Measurements from ENCODE around the gene ARHGAP30.
A peak's percentile ranks its signal among the peaks of the same experiment; 100 is the strongest.
"Not testable (repeated sequence)": the region's sequence is repeated elsewhere in the genome, so short reads cannot be mapped to it uniquely, and the experiment has no call there.

ARHGAP30 gene

DNA sequence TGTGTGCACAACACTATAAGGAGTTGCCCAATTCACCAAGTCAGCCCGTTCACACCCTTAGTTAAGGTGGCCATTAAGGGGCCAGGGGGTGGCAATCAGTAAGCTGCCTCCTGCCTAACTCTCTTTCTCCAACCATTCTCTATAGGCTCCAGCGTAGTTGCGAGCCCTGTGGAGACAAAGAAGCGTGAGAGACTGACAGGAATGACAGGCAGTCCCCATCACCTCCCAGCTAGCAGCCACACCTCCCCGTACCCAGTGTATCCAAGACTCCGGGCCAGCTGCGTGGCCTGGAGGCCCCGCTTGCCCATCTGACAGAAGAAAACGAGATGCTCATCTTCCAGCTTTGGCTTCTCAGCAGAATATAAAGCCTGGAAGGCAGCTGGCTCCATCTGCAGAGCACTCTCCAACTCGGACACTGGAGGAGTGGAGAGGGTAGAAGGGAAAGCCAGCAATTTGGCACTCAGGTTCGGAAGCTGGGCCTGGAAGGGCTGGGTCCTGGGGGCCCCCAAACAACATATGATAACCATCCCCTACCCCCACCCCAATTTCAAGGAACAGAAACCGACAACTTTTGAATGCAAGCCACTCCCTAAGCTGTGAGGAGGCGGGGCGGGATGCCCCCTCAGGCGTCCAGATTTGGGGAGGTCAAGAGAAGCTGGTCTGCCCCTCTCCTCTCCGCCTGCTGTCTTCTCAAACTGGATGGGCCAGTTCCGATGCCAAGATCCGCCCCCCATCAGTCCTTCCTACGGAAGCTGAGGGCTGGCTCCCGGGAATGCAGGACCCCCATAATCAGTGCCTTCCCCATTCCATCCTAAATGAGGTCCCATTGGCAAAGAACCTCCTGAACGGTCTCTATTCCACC lies 31.8 kb downstream of the ARHGAP30 start:
- DNase-seq: no peak

DNA sequence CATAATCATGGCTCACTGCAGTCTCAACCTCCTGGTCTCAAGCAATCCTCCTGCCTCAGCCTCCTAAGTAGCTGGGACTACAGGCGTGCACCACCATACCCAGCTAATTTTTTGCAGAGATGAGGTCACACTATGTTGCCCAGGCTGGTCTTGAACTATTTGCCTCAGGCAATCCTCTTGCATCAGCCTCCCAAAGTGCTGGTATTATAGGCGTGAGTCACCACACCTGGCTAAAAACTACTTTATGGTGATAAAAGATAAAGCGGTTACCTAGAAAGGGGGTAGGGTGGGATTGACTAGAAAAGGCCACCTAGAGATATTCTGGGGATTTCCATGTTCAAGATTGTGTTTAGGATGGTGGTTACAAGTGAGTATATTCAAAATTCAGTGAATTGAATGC lies 35.9 kb downstream of the ARHGAP30 start:
- DNase-seq: no peak

DNA sequence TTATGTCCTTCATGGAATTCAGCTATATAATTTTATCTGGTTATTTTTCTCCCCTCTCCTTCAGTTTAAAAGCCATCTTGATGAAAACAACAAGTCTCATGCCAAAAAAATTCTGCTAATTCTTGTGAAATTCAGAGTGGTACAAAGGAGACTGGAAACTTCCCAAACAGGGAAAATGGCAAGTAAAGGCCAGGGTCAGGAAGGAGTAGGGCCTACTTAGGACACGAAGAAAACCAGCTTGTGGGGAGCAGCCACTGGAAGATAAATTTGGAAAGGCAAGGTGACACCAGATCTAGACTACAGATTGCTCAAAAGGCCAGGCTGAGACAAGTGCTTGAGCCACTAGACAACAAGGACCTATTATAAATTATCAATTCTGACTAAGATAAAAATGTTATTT lies 37.3 kb downstream of the ARHGAP30 start:
- no peak for DNase-seq

DNA sequence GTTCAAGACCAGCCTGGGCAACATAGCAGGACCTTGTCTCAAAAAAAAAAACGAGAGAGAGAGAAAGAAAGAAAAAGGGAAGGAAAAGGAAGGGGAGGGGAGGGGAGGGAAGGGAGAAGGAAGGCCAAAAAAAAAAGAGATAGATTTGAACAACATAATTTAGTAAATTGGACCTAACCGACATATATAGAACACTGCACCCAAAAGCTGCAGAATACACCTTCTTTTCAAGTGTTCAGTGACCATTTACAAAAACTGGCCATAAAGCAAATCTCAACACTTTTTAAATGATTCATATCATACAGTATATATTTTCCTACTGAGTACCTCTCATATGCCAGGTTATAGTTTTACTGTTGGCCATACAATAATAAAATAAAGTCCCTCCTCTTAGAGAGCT lies 37.8 kb downstream of the ARHGAP30 start:
- no peak for DNase-seq

DNA sequence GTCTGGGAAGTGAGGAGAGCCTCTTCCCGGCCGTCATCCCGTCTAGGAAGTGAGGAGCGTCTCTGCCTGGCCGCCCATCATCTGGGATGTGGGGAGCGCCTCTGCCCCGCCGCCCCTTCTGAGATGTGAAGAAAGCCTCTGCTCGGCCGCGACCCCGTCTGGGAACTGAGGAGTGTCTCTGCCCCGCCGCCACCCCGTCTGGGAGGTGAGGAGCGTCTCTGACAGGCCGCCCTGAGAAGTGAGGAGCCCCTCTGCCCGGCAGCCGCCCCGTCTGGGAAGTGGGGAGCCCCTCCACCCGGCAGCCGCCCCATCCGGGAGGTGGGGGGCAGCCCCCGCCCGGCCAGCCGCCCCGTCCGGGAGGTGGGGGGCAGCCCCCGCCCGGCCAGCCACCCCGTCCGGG lies 40.2 kb downstream of the ARHGAP30 start:
- not testable (repeated sequence) for DNase-seq

DNA sequence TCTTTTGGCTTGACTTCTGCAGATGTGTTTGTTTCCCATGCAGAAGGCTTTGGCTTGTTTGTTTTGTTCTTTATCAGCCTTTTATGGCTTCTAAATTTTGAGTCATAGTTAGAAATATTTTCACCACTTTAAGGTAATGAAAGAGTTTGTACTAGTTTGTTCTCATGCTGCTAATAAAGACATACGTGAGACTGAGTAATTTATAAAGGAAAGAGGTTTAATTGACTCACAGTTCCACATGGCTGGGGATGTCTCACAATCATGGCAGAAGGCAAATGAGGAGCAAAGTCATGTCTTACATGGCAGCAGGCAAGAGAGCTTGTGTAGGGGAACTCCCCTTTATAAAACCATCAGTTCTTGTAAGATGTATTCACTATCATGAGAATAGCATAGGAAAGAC lies 42.7 kb downstream of the ARHGAP30 start:
- not testable (repeated sequence) for DNase-seq

DNA sequence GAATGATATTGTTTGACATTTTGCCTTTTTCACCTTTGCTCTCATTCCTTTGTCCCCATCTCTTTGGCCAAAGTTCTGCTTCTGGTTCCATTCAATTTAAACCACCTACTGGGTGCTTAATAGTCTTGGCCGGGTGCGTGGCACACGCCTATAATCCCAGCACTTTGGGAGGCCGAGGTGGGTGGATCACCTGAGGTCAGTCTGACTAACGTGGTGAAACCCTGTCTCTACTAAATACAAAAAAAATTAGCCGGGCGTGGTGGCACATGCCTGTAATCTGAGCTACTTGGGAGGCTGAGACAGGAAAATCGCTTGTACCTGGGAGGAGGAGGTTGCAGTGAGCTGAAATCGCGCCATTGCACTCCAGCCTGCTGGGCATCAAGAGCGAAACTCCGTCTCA lies 47.3 kb downstream of the ARHGAP30 start:
- DNase-seq: not testable (repeated sequence)

DNA sequence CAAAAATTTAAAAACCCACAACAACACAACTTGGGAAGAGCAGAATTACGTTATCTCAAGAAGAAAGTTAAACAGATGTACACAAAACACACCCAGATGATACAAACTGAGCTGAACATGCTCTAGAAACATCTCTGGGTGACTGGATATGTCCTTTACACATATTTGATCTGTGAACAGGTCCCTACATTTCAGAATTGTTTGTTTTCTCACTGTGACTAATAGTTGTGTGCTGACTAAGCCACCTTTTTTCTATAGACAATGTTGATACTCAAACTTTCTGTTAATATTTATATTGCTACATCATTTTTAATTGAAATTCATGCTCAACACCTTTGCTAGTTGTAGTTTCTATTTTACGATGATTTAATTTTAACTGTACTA lies 47.7 kb downstream of the ARHGAP30 start:
- DNase-seq: no peak

DNA sequence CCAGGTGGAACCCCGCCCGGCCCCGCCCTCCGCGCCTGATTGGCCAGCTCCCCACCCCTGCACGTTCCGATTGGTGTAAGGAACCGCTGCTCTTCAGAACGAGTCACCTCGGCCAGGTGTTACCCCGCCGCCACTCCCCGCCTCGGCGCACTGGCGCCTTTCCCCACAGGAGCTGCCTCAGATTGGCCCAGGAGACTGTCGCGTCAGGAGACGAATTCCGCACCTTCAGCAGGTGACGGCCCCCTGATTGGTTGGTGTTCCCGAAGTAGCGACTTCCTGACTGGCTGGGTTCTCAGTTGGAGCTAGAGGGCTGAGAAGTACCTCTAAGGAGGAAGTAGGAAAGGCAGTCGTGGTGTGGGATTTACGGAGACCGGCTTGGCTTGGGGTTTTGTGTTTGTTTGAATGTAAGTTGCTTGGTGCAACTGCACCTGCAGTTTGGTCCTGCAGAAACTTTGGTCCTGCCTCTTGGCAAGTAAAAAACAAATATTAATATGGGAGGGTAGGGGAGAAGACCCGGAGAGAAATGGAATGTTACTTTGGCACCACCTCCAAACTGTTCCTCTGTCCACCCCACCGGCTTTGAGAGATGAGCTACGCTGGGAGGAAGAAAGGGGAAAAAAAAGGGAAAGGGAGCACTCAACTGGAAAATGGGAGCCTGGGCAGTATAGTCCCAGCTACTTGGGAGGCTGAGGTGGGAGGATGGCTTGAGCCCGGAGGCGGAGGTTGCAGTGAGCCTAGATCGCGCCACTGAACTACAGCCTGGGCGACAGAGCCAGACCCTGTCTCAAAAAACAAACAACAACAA lies 48.3 kb downstream of the ARHGAP30 start:
- peak; percentile 69 to 82 (median 76) for DNase-seq

DNA sequence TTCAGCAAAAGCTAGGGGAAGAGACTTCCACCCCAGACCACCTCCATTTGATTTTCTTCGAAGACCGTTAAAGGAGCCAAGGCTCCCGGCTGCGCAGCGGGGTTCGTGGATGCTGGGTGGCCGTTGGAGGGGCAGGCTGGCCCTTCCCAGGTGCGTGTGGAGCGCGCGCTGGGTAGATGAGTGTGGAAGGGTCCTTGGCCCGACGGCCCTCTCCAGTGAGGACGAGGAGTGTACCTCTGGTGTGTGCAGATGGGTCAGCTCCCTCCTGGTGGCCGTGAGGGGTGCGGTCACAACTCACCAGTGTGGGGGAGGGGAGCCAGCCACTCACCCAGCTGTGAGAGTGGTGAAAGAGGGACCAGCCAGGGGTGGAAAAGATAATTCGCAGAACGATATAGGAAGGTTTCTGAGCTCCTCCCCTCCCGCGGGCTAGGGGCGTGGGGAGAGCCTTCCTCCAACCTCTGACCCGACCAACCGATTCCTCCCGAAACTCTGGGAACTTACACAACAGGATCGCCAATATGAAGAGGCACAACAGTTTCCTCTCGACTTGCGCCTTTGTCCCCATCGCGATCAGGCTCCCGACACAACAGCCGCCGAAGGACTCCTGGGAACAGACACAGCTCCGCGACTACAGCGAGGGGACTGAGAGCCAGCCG lies 49.1 kb downstream of the ARHGAP30 start, which contains the start of gene F11R:
Gene F11R (minus strand): TSS at position 644 of the 656 bp plus-strand sequence. CDS start 79 bp downstream, at position 565.
- DNase-seq: peak; percentile 47 to 72 (median 55)

DNA sequence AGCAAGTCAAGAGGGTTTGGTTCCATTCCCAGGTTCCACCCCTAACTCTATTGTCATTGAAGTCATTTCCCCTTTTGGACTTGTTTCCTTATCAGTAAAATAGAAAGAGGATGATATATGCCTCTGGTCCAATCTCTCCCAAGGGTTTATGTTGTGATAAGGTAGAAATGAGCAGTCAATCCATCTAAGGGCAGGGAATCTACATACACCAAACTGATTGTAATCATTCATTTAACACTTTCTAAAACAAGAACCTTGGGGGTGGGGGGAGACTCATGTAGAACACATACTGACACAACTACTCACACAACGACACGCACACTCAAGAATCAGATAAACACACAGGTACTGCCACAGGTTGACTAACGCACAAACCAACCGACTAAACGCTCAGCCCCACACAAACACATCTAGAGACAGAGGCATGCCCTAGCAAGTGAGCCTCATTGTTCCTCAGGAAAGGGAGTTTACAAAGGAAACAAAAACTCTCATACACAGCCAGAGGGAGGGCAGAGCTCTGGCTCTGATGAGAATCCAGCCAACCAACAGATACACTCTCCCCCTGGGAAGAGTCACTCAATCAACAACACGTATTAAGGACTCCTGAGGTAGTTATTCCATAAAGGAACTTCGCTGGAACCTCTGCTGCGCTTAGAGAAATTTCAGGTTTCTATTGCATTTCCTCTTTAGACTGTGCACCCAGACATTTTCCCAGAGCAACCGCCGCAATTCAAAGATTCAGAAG lies 49.8 kb downstream of the ARHGAP30 start:
- DNase-seq: peak; percentile 28 to 52 (median 33)

DNA sequence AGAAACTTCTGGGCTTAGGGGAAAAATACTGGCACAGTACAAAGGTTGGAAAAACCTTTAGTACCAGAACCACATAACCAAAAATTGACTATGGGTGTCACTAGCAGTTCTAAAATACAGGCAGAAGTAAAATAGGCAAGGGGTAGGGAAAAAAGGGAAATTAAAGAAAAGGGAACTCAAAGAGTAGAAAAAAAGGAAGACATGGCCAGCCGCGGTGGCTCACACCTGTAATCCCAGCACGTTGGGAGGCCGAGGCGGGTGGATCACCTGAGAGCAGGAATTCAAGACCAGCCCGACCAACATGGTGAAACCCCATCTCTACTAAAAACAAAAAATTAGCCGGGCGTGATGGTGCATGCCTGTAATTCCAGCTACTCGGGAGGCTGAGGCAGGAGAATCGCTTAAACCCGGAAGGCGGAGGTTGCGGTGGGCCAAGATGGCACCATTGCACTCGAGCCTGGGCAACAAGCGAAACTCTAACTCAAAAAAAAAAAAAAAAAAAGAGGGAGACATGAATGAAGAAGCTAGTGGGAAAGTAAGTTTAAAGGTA lies 50.5 kb downstream of the ARHGAP30 start:
- DNase-seq: peak; percentile 36 to 44 (median 38)

DNA sequence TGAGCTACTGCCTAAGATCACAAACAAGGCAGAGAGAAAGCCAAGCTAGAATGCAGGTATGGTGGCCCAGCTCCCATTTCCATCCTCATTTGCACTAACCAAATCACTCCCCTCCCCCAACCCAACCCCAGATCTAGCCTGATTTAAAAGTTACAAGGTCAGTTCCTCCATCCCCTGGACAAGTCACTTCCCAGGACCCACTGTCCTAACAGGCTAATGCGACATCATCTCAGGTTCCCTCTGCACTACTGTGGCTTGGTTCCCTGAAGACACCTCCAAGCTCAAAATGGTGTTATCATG lies 51.1 kb downstream of the ARHGAP30 start:
- DNase-seq: no peak

DNA sequence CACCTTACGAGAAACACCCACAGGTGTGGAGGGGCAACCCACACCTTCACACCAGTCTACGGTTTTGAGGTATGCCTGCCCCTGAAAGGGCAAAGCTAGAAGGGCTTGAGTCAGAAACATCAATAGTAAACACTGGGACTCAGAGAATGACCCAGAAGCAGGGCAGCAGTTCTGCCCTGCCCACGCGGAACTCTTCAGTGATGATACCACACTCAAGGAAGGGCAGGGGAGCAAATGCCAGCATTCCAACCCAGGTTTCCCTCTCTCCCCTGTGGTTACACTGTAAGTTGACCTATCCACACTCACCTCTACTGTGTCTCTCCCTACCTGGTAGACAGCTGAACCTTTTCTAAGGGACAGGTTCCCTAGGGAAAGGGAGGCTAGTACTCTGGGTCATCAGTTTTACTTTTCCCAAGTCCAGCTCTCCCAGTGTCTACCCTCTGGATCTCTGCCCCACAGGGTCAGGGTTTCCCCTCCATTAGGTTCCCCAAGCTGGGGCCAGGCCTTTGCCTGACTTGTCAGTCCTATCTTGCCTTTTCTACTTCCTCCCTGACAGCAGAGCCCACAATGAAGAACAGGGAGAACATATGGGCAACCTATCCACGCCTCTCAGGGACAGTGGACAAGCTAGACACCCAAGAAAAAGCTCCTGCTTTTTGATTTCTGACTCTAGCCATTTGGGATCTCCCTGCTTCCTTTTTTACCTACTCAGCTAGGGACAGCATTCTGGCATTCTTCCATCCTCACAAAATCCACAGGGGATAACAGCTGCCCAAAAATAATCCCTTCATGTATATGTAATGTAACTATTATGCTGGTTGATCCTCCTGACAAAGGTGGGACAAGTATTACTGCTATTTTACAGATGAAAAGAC lies 51.7 kb downstream of the ARHGAP30 start:
- peak; percentile 48 to 68 (median 53) for DNase-seq

DNA sequence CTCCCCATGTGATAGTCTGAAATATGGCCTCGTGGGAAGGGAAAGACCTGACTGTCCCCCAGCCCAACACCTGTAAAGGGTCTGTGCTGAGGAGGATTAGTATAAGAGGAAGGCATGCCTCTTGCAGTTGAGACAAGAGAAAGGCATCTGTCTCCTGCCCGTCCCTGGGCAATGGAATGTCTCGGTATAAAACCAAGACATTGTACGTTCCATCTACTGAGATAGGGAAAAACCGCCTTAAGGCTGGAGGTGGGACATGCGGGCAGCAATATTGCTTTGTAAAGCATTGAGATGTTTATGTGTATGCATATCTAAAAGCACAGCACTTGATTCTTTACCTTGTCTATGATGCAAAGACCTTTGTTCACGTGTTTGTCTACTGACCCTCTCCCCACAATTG lies 52.5 kb downstream of the ARHGAP30 start:
- DNase-seq: not testable (repeated sequence)

DNA sequence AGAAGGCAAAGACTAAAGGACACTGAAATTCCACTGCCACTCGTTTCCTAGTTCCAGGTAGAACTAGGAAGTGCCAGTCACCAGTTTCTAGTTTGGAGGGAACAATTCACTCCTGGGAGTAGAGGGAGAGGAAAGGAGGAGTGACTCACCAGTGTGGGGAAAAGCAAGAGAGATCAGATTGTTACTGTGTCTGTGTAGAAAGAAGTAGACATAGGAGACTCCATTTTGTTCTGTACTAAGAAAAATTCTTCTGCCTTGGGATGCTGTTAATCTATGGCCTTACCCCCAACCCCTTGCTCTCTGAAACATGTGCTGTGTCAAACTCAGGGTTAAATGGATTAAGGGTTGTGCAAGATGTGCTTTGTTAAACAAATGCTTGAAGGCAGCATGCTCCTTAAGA lies 53.0 kb downstream of the ARHGAP30 start:
- peak in 2 of 3 donors; percentile 18 to 39 for DNase-seq

DNA sequence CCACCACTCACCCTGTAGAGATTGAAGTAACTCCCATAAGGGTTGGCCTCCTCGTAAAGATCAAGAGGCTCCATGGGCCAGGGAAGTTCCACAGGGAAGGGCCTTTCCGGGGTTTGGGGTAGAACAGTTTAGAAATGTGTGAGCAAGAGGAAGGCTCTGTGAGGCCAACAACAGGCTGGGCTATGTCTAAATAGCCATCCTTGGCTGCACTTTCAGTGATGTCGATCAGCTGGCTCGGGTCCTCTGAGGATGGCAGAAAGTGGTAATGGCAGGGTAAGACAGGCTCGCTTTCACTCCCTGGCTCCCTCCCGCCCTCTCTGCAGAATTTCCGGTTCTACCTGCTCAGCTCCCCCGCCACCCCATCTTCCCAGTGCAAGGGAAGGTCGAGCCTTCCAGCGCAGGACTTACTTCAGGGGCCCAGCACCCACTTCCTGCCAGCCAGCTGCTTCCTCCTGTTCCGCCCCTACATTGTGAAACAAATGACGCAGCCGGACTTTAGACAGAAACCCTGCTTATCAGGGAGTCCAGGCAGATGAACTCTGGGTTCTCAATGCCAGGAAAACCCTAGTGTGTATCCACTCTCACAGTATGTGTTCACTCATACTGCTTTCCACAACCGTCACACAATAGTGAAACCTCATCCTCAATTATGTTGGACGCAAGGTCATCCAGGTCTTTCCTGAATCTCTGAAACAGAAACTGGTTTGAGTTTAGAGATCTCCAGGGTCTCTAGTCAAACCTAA lies 56.0 kb downstream of the ARHGAP30 start:
- DNase-seq: peak; percentile 93 to 97 (median 93)

DNA sequence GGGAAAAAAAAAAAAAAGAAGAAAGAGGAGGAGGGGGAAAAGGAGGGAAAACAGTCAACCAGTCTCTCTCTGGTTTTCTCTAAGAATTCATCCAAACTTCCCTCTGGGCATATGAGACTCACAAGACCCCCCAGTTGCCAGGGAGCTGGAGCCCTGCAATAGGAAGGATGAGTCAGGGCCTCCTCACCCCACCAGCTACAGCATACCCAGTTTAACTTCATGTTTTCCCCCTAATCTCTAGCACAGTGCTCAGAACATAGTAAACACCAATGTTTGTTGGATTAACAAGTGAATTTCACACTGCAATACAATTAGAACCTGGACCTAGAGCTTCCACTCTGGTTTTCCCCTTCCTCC lies 56.6 kb downstream of the ARHGAP30 start:
- DNase-seq: peak; percentile 86 to 90 (median 90)

DNA sequence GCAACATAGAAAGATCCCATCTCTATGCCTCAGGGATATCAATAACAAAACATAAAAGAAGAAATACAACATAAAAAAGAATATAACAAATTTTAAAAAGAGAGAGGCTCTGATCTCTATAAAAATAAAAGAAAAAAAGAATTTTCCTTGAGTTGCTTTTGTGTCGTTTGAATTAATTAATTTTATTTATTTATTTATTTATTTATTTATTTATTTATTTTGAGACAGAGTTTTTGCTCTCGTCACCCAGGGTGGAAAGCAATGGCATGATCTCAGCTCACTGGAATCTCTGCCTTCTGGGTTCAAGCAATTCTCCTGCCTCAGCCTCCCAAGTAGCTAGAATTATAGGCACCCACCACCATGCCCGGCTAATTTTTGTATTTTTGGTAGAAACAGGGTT lies 57.3 kb downstream of the ARHGAP30 start:
- no peak for DNase-seq

DNA sequence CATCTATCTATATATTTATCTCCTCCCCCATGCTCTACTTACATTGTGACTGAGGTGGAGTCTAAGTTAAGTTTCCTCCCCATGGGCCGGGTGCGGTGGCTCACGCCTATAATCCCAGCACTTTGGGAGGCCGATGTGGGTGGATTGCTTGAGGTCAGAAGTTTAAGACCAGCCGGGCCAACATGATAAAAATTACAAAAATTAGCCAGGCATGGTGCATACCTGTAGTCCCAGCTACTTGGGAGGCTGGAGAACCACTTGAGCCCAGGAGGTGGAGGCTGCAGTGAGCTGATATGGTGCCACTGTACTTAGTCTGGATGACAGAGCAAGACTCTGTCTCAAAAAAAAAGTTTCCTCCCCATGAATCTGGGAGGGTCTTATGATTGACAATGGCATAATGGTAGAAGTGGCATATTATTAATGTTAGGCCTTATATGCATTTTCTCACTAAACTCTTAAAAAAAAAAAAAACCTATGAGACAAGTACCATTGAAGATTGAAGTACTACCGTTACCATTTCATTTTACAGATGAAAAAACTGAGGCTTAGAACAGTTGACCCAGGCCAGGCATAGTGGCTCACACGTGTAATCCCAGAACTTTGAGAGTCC lies 60.0 kb downstream of the ARHGAP30 start:
- DNase-seq: no peak

Data from suppressor macrophage treated with lipopolysaccharide for 1 hour (primary cell).